ENCODE data around the gene AUH.

GRCh38 chr9:91374939-91375338 is 13.2 kb upstream of the AUH start:
- TF ChIP-seq CTCF (IDR thresholded peaks at IDR 0.05) (no peak), POLR2A (IDR thresholded peaks at IDR 0.05) (no peak), POLR2AphosphoS5 (IDR thresholded peaks at IDR 0.05) (no peak)

All from gastroesophageal sphincter (tissue), 3 donors.